MM.1S (cell line): Measurements from ENCODE around the gene ZNF778.

ENCODE experiments used
- CTCF ChIP-seq: fragments of 300-600 bp; sonication (generic); IDR thresholded peaks from 2 replicates; pipeline ENCODE4 v1.5.1; 2016; ENCODE audit warnings: antibody characterized with exemption, low read length, mixed read lengths
- EZH2phosphoT487 ChIP-seq: fragments of 300-600 bp; sonication (generic); IDR thresholded peaks from 2 replicates; pipeline ENCODE4 v1.6.1; 2018; ENCODE audit warnings: antibody characterized with exemption, low read length

GRCh38 chr16:89190150-89190958 is 27.1 kb upstream of the ZNF778 start:
- no peak for TF ChIP-seq CTCF
- no peak for TF ChIP-seq EZH2phosphoT487
